H7 (cell line): ENCODE results near the gene ZDHHC14. TPM values are rescaled to one million over a fixed set of nuclear protein-coding genes. Genes with fewer than 3 reads are reported as not detected.
A peak's percentile ranks its signal among the peaks of the same experiment; 100 is the strongest.
"Not testable (repeated sequence)": the region's sequence is repeated elsewhere in the genome, so short reads cannot be mapped to it uniquely, and the experiment has no call there.

Experiments
- DNase-seq: peaks from one replicate; pipeline ENCODE4 v3.0.0; 2012
- H3K27me3 ChIP-seq: 2 replicates; pipeline ENCODE4 v1.6.0; 2011; ENCODE audit warnings: mild to moderate bottlenecking, low read length; ENCODE audit not compliant: control insufficient read depth, insufficient read depth
- H3K36me3 ChIP-seq: replicated peaks from 2 replicates; pipeline ENCODE4 v1.5.1; 2011; ENCODE audit warnings: low read length; ENCODE audit not compliant: control insufficient read depth, insufficient read depth
- H3K4me3 ChIP-seq: 2 replicates; pipeline ENCODE4 v1.5.1; 2011; ENCODE audit warnings: low read depth, mild to moderate bottlenecking, control low read depth, low read length, moderate library complexity; ENCODE audit not compliant: insufficient read depth
- total RNA-seq: library from RNA; depleted of rRNA; stranded (reverse); fragments of >200 nt; shearing (Covaris generic); gene quantifications from 2 replicates; pipeline ENCODE4 v1.2.3, GENCODE V29; 2014

The ZDHHC14 gene
- total RNA-seq, 1 experiment from 2014 or later, result 1.1 TPM

GRCh38 chr6:157570104-157570503, 189.1 kb downstream of the ZDHHC14 start:
- Histone ChIP-seq H3K4me3 (no peak overlapping the region), H3K27me3 (no peaks in the 10 kb centered on the region), H3K36me3 (no peaks in the 10 kb centered on the region)
- no peak for DNase-seq

GRCh38 chr6:157570752-157571151, 189.8 kb downstream of the ZDHHC14 start:
- Histone ChIP-seq H3K27me3 (no peaks in the 10 kb centered on the region), H3K4me3 (no peak overlapping the region), H3K36me3 (no peaks in the 10 kb centered on the region)
- DNase-seq, result no peak

GRCh38 chr6:157571269-157571668, 190.3 kb downstream of the ZDHHC14 start:
- Histone ChIP-seq H3K4me3 (no peak overlapping the region), H3K36me3 (no peaks in the 10 kb centered on the region), H3K27me3 (no peaks in the 10 kb centered on the region)
- DNase-seq, result no peak

- no peaks in the 10 kb centered on the region for H3K27me3 ChIP-seq
- no peak for DNase-seq
- H3K4me3 ChIP-seq, result no peak overlapping the region
- no peaks in the 10 kb centered on the region for H3K36me3 ChIP-seq
Observed at GRCh38 chr6:157571950-157572349, 191.0 kb downstream of the ZDHHC14 start.

GRCh38 chr6:157574851-157575424, 193.9 kb downstream of the ZDHHC14 start:
- Histone ChIP-seq H3K4me3 (no peak overlapping the region), H3K36me3 (no peaks in the 10 kb centered on the region), H3K27me3 (no peaks in the 10 kb centered on the region)
- DNase-seq, result no peak

- Histone ChIP-seq H3K27me3 (no peaks in the 10 kb centered on the region), H3K36me3 (no peaks in the 10 kb centered on the region), H3K4me3 (no peak overlapping the region)
- peak; percentile 34 for DNase-seq
Observed at GRCh38 chr6:157575436-157576145, 194.6 kb downstream of the ZDHHC14 start.

GRCh38 chr6:157576991-157577390, 196.0 kb downstream of the ZDHHC14 start:
- not testable (repeated sequence) for H3K27me3 ChIP-seq, DNase-seq, H3K36me3 ChIP-seq, H3K4me3 ChIP-seq

GRCh38 chr6:157578527-157578926, 197.5 kb downstream of the ZDHHC14 start:
- H3K4me3 ChIP-seq, DNase-seq, H3K36me3 ChIP-seq, H3K27me3 ChIP-seq: not testable (repeated sequence)

- Histone ChIP-seq H3K4me3 (no peak overlapping the region), H3K27me3 (no peaks in the 10 kb centered on the region), H3K36me3 (no peaks in the 10 kb centered on the region)
- DNase-seq, result no peak
Observed at GRCh38 chr6:157579467-157580031, 198.6 kb downstream of the ZDHHC14 start.

- no peaks in the 10 kb centered on the region for H3K36me3 ChIP-seq
- H3K4me3 ChIP-seq, result no peak overlapping the region
- DNase-seq, result no peak
- no peaks in the 10 kb centered on the region for H3K27me3 ChIP-seq
Observed at GRCh38 chr6:157584036-157584435, 203.0 kb downstream of the ZDHHC14 start.

GRCh38 chr6:157585274-157586087, 204.5 kb downstream of the ZDHHC14 start:
- no peaks in the 10 kb centered on the region for H3K36me3 ChIP-seq
- H3K4me3 ChIP-seq, result no peak overlapping the region
- no peak for DNase-seq
- H3K27me3 ChIP-seq, result no peaks in the 10 kb centered on the region

GRCh38 chr6:157586088-157586414, 205.1 kb downstream of the ZDHHC14 start:
- no peak for DNase-seq
- Histone ChIP-seq H3K4me3 (no peak overlapping the region), H3K27me3 (no peaks in the 10 kb centered on the region), H3K36me3 (no peaks in the 10 kb centered on the region)

GRCh38 chr6:157586476-157587126, 205.6 kb downstream of the ZDHHC14 start:
- no peak overlapping the region for H3K4me3 ChIP-seq
- no peak for DNase-seq
- no peaks in the 10 kb centered on the region for H3K27me3 ChIP-seq
- no peaks in the 10 kb centered on the region for H3K36me3 ChIP-seq

- Histone ChIP-seq H3K4me3 (no peak overlapping the region), H3K27me3 (no peaks in the 10 kb centered on the region), H3K36me3 (no peaks in the 10 kb centered on the region)
- no peak for DNase-seq
Observed at GRCh38 chr6:157587127-157587926, 206.3 kb downstream of the ZDHHC14 start.
